DOHH2 (cell line): Measurements from ENCODE around the gene OBP2B.

Source experiments
- H3F3A ChIP-seq: fragments of 200-600 bp; sonication (generic), shearing (Covaris generic); 2 replicates; pipeline ENCODE4 v1.6.0; 2016; ENCODE audit warnings: antibody characterized with exemption, mild to moderate bottlenecking; ENCODE audit not compliant: control insufficient read depth, insufficient read depth
- H3K27ac ChIP-seq: fragments of 200-600 bp; sonication (generic); 2 replicates; pipeline ENCODE4 v1.5.1; 2014; ENCODE audit warnings: low read depth, mild to moderate bottlenecking, low read length, moderate library complexity
- H3K27me3 ChIP-seq: fragments of 200-600 bp; sonication (generic); 2 replicates; pipeline ENCODE4 v1.6.1; 2014; ENCODE audit warnings: mild to moderate bottlenecking, low read length, mixed read lengths; ENCODE audit not compliant: control insufficient read depth
- H3K36me3 ChIP-seq: fragments of 200-600 bp; sonication (generic); 2 replicates; pipeline ENCODE4 v1.6.1; 2014; ENCODE audit warnings: mild to moderate bottlenecking, low read length, moderate library complexity, mixed read lengths; ENCODE audit not compliant: control insufficient read depth
- H3K4me1 ChIP-seq: fragments of 200-600 bp; sonication (generic); 2 replicates; pipeline ENCODE4 v1.6.1; 2014; ENCODE audit warnings: mild to moderate bottlenecking, low read length, mixed read lengths; ENCODE audit not compliant: control insufficient read depth
- H3K4me2 ChIP-seq: fragments of 200-600 bp; sonication (generic); 2 replicates; pipeline ENCODE4 v1.6.0; 2014; ENCODE audit warnings: mild to moderate bottlenecking, low read length, moderate library complexity
- H3K4me3 ChIP-seq: fragments of 200-600 bp; sonication (generic); 2 replicates; pipeline ENCODE4 v1.5.1; 2014; ENCODE audit warnings: mild to moderate bottlenecking, low read length, mixed read lengths
- H3K79me2 ChIP-seq: fragments of 200-600 bp; sonication (generic); 2 replicates; pipeline ENCODE4 v1.6.1; 2014; ENCODE audit warnings: mild to moderate bottlenecking, low read length, mixed read lengths; ENCODE audit not compliant: control insufficient read depth
- H3K9me2 ChIP-seq: fragments of 200-600 bp; sonication (generic); replicated peaks from 2 replicates; pipeline ENCODE4 v1.6.1; 2014; ENCODE audit warnings: mild to moderate bottlenecking, low read length, mixed read lengths; ENCODE audit not compliant: control insufficient read depth
- H3K9me3 ChIP-seq: fragments of 200-600 bp; sonication (generic); 2 replicates; pipeline ENCODE4 v1.6.1; 2014; ENCODE audit warnings: antibody characterized with exemption, low read length, mixed read lengths; ENCODE audit not compliant: control insufficient read depth, insufficient read depth
- H4K20me1 ChIP-seq: fragments of 200-600 bp; sonication (generic); 2 replicates; pipeline ENCODE4 v1.6.0; 2014; ENCODE audit warnings: low read depth, mild to moderate bottlenecking, antibody characterized with exemption, low read length, moderate library complexity; ENCODE audit not compliant: control insufficient read depth, insufficient read depth
- EZH2phosphoT487 ChIP-seq: fragments of 200-600 bp; sonication (generic); IDR thresholded peaks from 2 replicates; pipeline ENCODE4 v1.6.1; 2017; ENCODE audit warnings: borderline replicate concordance, mild to moderate bottlenecking, antibody characterized with exemption, low read length, moderate library complexity, mixed read lengths
- TF ChIP-seq, protein P1 (sequence below): fragments of 200-600 bp; sonication (generic); IDR thresholded peaks from one replicate; pipeline ENCODE4 v1.5.1; 2014; ENCODE audit warnings: antibody characterized with exemption, mild to moderate bottlenecking, low read depth, low read length; ENCODE audit not compliant: poor library complexity, severe bottlenecking

The OBP2B gene

DNA sequence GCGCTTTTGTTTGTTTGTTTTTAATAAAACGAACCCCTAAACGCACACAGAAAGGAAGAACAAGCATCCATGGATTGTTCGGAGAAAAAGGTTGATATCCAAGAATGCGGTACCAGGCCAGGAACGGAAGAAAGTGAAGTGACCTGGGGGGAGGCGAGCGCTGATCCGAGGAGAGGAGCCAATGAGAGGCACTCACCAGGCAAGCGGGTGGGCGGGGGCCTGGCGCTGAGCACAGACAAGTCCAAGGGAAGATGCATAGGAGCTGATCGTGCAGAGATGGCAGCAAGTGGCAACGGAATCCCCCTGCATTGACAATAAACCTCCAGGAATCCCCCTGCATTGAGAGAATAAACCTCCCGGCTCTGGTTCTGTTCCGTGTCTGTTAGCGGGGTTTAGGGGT lies 8.4 kb downstream of the OBP2B start:
- no peaks in the 10 kb centered on the region for H4K20me1 ChIP-seq
- H3K4me1 ChIP-seq, result no peaks in the 10 kb centered on the region
- H3K9me3 ChIP-seq, result no peaks in the 10 kb centered on the region
- TF ChIP-seq, protein P1, sequence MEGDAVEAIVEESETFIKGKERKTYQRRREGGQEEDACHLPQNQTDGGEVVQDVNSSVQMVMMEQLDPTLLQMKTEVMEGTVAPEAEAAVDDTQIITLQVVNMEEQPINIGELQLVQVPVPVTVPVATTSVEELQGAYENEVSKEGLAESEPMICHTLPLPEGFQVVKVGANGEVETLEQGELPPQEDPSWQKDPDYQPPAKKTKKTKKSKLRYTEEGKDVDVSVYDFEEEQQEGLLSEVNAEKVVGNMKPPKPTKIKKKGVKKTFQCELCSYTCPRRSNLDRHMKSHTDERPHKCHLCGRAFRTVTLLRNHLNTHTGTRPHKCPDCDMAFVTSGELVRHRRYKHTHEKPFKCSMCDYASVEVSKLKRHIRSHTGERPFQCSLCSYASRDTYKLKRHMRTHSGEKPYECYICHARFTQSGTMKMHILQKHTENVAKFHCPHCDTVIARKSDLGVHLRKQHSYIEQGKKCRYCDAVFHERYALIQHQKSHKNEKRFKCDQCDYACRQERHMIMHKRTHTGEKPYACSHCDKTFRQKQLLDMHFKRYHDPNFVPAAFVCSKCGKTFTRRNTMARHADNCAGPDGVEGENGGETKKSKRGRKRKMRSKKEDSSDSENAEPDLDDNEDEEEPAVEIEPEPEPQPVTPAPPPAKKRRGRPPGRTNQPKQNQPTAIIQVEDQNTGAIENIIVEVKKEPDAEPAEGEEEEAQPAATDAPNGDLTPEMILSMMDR, result no peak
- no peak for TF ChIP-seq EZH2phosphoT487
- no peaks in the 10 kb centered on the region for H3K9me2 ChIP-seq
- no peaks in the 10 kb centered on the region for H3K79me2 ChIP-seq
- no peaks in the 10 kb centered on the region for H3K36me3 ChIP-seq
- no peak overlapping the region for H3K4me3 ChIP-seq
- H3K27ac ChIP-seq, result no peak overlapping the region
- no peaks in the 10 kb centered on the region for H3K27me3 ChIP-seq
- no peaks in the 10 kb centered on the region for H3F3A ChIP-seq
- no peak overlapping the region for H3K4me2 ChIP-seq

- no peaks in the 10 kb centered on the region for H3K79me2 ChIP-seq
- H3K9me2 ChIP-seq, result no peaks in the 10 kb centered on the region
- H3K4me1 ChIP-seq, result no peaks in the 10 kb centered on the region
- H3K27me3 ChIP-seq, result no peaks in the 10 kb centered on the region
- no peak overlapping the region for H3K4me2 ChIP-seq
- no peak overlapping the region for H3K27ac ChIP-seq
- H3K9me3 ChIP-seq, result no peaks in the 10 kb centered on the region
- no peak for TF ChIP-seq EZH2phosphoT487
- TF ChIP-seq, protein P1, result no peak
- H3F3A ChIP-seq, result no peaks in the 10 kb centered on the region
- no peaks in the 10 kb centered on the region for H4K20me1 ChIP-seq
- no peaks in the 10 kb centered on the region for H3K36me3 ChIP-seq
- H3K4me3 ChIP-seq, result no peak overlapping the region
Measured at GRCh38 chr9:133199648-133200321, 9.3 kb downstream of the OBP2B start.

- no peaks in the 10 kb centered on the region for H3K9me3 ChIP-seq
- H3K36me3 ChIP-seq, result no peaks in the 10 kb centered on the region
- H3K27me3 ChIP-seq, result no peaks in the 10 kb centered on the region
- no peaks in the 10 kb centered on the region for H4K20me1 ChIP-seq
- H3K79me2 ChIP-seq, result no peaks in the 10 kb centered on the region
- H3K4me3 ChIP-seq, result no peak overlapping the region
- H3K9me2 ChIP-seq, result no peaks in the 10 kb centered on the region
- TF ChIP-seq, protein P1, result no peak
- no peak for TF ChIP-seq EZH2phosphoT487
- no peak overlapping the region for H3K4me2 ChIP-seq
- no peaks in the 10 kb centered on the region for H3F3A ChIP-seq
- no peak overlapping the region for H3K27ac ChIP-seq
- H3K4me1 ChIP-seq, result no peaks in the 10 kb centered on the region
Measured at GRCh38 chr9:133195029-133195428, 14.0 kb downstream of the OBP2B start.
